T follicular helper cell (primary cell): ENCODE data around the gene BAG2.

Experiments used
- DNase-seq: peaks from one replicate; pipeline ENCODE4 v3.0.0-alpha.2; 2020; ENCODE audit warnings: low read depth

The BAG2 gene

DNA sequence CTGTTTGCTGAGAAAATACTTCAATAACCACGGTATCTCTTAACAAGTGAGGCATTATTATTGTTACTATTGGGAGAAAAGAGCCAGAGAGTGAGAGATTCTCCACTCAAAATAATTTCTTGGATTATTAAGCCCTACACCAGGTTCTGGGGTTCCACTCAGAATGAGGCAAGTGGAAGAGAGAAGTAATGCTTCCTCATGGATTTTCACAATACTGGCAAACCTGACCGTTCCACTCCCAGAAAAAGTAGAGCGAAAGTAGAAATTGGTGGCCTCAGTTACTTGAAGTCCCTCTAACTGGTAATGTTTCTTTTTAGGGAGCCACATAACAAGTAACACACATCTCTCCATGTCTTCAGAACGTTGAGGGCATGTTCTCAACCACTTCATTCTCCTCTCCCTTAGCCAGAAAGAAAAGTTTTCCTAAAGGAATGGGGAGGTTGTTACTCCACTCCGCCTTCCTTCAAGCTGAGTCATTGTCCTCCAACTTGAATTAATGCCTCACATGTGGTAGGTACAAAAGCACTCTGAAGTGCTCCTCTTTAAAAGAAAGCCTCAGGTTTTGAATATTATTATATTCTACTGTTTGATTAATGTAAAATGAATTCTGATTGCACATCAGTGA lies 1.9 kb downstream of the BAG2 start:
- DNase-seq = no peak

DNA sequence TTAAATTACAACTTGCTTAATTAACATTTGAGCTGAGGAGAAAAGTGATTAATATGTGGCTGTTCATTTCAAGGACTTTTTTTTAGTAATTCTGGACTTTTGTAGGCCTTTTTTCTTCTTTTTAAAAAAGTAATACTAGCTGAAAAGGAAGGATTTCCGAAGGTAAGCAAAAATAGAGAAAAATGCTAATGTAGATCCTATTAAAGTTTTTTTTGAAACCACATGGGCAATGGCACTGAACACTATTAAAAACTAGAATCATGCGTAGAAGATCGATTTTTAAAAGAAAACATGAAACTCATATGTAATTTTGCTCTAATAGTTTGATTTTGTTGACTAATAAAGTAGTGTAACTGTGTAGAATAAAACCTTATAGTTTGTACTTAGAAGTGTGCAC lies 2.4 kb downstream of the BAG2 start:
- DNase-seq = no peak

DNA sequence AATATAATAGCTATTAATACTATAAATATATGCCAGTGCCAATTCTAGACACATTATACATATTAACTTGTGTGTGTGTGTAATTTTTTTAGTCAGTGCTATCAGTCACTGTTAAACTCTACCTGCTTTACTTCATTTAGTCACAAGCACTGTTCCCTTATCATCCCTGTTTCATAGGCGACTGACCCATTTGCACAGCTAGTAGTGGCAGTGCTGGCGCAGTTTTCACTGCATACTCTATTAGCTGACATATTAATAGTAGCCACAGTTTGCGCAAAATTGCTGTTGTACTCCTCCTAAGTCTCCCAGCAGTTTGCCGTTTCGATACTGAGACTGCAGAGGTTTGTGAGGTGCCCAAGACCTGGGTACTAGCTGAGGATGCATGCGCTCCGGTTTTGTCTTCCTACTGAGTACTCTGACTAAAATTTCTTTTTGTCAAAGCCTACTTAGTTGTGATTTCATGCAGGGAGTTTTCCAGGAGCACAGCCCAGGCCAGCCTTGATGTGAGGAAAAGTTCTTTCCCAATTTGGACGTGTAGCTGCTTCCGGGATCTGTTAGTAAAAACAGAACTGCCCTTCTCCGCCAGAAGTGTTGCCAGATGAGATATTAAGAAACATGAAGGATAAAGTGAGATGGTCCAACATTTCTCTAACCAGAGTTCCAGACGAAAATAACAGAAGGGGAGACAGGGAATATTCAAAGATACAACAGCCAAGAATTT lies 5.6 kb downstream of the BAG2 start:
- no peak for DNase-seq

DNA sequence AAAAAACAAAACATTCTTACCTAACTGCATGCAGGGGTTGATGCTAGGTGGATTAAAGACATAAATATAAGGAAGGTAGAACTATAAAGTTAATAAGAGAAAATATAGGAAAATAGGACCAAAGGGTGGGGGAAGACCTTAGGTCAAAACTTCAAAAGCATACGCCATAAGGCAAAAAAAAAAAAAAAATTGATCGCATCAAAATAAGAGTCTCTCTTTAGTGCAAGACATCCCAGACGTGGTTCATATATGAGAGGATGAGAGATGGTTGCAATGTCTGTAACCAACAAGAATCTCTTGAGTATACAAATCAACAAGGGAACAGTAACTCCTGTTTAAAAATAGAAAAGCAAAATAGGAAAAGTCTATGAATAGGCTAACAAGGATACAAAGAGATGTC lies 8.5 kb downstream of the BAG2 start:
- DNase-seq = no peak

DNA sequence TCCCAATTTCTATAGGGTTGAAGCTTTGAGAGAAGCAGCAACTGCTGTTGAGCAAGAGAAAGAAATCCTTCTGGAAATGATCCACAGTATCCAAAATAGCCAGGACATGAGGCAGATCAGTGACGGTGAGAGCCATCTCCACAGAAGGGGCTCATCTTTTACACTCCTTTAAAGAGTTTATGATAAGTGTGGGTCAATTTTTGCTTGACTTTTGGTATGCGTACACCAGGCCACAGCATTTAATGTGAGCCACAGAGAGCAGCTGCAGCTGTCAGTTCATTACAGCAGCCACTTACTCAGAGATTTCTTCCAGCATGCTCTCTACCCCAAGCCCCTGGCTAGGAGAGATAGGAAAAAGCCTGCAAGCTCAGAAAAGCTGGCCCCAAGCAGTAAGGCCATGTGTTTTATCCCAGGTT lies 9.9 kb downstream of the BAG2 start:
- DNase-seq = no peak

DNA sequence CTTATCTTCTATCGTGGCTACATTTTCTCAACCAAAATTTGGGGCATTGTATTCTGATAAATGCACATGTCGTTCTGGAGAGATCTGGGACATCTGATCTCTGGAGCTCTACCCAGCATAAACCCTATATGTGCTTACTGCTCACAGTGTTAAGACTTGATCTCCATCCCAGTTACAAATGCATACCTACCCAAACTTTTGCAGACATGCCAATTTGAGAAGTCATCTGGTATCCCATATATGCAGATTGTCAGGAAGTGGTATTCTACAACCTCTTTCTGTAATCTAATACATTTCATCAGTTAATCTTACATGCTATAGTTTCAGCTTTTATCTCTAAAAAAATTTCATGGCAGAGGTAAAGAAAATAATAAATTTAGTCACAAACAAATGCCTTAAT lies 11.2 kb downstream of the BAG2 start:
- DNase-seq = no peak

DNA sequence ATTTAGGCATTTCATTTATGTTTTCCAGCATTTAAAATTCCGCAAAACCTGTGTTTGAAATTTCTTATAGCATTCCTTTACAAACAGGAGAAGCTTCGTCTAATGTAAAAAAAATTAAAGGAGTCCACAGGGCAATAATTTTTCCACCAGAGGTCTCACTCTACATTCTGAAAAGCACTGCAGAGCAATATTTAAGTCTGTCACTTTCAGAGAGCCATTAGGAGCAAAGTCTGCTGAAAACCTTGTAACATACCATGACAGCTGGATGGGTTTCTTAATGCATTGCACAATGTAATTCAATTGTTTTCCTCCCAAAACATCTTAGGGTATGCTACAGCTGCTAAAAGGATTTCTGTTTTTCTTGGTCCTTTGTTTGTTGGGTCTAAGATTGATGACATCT lies 18.0 kb downstream of the BAG2 start:
- DNase-seq = no peak

DNA sequence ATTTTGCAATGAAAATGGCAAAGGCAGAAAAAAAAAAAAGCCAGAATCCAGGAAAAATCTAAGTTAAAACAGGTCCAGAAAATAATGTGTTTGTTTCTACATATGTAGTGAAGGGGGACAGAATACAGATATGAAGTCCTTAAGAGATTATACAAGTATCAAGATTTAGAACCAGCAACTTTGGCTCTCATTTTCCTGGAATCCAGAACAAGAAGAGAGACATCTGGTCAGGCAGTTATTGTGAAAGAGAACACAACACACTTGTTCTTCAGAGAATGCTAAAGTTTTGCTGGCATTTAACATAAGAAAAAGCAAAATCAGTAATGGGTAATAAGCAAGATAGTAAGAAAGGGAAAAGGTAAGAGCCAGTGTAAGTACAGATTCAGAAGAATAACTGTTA lies 21.1 kb downstream of the BAG2 start:
- no peak for DNase-seq

DNA sequence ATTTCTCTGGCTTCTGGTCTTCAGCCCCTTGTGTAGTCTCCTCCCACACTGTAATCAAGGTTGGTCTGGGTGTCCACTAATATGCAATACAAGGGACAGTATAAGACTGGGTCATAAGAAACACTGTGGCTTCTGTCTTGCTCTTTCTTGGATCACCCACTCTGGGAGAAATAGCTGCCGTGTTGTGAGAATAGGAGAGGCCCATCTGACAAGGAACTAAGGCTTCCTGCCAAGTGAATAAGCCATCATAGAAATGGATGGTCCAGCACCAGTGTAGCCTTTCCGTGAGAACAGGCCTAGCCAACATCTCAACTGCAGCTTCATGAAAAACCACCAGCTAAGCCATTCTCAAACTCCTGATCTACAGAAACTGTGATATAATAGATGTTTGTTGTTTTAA lies 23.3 kb downstream of the BAG2 start:
- DNase-seq = no peak

DNA sequence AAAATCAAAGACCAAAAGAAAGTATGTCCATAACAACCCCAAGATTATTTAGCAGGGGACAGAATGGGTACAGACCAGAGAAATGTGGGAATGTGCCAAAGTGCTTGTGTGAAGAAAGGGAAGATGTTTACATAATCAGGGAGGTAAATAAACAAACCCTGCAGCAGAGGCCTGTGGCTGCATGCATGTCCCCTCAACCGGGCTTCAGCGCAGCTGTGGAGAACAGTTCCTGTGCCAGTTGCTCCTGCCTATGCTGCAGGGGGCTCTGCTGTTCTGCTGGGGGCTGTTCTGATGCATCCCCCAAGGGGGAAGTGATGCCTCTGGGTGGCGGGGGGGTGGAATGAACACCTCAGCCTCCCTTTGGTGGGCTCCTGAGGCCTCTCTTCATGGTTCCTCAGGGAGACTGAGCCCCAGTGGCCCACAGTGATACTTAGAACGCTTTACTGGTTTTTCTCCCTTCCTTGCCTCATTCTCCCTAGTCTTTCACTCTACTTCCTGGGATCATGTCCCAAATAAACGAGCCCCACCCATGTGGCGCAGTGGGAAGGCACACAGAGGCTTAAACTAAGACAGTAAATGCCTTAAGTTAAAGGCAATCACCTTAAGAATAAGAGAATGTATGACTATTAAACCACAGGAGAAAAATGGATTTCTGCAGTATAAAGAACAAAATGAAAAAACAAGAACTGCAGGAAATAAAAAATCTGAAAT lies 27.0 kb downstream of the BAG2 start:
- no peak for DNase-seq

DNA sequence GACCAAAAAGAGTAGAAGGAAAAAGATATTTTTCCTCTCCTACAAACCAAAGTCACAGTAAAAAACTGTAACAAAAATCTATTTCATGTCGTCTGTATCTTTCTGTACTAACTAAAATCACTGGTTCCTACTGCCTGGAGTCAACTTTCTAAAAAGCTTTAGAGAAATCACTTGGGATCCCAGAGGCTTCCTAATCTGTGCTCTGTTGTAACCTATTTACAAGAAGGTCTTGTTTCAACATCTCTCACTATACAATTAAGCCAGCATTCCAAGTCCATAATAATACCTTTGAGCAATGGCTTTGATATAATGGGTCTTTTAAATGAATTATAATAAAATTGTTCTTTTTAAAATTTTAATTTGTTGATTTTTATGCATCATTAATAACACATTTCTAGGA lies 29.6 kb downstream of the BAG2 start:
- no peak for DNase-seq

DNA sequence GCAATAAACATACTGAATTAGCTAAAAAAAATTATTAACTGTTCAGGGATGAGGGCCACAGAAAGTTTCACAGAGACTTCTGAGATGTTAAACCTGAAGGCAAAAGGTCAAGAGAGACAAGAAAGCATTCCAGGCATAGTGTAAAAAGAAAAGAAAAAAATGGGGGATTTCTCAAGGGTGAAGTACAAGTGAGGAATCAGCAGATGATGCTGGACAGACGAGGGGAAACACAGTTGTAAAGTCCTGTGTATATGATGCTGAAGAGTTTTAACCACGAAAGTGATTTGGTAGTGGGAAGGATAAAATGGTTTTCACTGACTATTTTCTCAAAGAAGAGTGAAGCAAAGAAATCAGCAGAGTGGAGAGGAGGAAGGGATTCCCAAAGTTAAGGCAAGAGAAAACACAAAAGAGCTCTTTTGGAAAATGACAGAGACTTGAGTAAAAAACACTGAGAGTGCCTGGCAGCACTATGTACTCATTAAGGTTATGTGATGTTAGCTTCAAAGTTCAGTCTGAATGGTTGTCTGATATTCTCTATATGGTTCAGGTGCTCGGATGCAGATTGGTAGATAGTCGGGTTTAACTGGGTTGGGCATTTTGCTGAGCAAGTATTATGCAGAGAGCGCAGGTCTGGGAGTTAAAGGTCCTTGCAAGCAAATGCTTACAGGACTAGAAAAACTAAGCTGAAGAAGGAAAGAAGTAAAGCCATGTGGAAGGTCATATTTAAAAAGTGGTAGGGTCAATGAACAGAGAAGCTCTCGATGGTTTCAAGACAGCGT lies 33.6 kb downstream of the BAG2 start:
- DNase-seq = no peak

DNA sequence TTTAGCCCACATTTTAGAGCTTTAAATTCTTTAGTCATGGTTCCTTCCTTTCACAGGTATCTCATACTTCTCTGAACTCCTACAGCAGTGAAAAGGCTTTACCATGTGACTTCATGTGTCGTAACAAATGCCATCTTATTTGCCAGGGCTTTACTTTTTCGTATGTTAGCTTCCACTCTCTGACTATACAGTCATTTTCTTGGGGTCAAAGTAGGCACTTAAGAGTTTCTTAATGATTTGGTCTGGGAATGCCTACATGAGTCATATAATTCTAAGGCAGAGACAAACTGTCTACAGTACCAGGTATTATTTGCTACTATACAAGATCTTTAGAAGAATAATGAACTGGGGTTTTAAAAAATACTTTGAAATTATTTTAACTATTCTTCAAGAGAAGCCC lies 35.0 kb downstream of the BAG2 start:
- no peak for DNase-seq

DNA sequence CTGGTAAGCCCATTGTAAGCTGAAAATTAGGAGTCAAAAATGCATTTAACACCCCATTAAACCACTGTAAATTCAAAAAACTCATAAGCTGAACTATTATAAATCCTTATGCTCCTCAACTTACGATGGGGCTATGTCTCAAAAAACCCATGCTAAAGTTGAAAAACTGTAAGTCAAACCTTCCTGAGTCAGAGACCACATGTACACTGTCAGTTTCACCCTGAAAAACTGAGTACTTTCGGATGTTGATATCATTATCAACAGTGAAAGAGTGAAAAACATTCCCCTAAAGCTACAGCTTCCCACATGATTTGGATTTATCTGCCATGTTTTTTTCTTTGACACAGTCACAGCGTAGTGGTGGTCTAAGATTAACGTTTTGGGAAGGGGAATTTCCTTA lies 35.7 kb downstream of the BAG2 start:
- DNase-seq = no peak

DNA sequence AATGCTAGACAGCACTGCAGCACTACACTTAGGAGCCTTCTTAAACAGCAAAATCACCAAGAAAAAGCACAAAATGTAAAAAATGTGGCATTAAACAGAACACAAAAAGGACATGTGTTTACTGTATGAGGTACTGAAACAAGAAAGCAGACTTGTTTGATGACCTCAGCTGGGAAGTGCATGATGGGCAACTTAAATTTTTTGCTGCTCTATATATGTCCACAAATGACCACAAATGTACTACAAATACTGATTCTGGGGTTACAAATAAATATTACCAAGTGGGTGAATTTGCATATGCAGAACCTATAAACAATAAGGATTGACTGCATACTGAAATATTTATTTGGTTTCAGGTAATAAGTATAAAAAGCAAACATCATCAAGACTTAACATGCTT lies 36.9 kb downstream of the BAG2 start:
- no peak for DNase-seq

DNA sequence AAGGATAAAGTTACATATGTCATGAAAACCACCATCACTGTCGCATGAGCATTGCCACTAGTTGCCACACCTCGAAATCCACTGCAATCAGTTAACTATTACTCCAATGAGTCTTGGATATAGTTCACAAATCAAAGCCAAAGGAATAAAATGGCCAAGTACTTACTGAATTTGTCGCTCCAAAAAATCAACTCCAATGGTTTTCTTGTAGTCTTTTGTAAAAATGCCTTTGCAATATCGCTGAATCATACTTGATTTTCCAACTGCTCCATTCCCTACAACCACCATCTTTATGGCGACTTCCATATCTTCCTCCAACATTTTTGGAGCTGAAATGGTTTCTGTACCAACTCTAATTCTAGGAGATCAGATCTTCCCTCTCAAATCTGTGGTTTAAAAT lies 37.9 kb downstream of the BAG2 start:
- DNase-seq = no peak

DNA sequence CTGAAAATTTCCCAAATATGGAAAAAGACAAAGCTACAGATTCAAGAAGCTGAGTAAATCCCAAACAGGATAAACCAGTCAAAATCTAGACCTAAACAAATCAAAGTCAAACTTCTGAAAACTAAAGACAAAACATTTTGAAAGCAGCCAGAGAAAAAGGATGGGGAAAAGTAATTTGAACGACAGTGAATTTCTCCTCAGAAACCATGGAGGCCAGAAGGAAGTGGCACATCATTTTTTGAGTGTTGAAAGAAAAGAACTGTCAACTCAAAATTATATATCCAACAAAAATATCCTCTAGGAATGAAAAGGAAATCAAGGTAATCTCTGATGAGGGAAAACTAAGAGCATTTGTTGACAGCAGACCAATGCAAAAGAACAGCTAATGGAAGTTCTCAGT lies 43.1 kb downstream of the BAG2 start:
- DNase-seq = no peak

DNA sequence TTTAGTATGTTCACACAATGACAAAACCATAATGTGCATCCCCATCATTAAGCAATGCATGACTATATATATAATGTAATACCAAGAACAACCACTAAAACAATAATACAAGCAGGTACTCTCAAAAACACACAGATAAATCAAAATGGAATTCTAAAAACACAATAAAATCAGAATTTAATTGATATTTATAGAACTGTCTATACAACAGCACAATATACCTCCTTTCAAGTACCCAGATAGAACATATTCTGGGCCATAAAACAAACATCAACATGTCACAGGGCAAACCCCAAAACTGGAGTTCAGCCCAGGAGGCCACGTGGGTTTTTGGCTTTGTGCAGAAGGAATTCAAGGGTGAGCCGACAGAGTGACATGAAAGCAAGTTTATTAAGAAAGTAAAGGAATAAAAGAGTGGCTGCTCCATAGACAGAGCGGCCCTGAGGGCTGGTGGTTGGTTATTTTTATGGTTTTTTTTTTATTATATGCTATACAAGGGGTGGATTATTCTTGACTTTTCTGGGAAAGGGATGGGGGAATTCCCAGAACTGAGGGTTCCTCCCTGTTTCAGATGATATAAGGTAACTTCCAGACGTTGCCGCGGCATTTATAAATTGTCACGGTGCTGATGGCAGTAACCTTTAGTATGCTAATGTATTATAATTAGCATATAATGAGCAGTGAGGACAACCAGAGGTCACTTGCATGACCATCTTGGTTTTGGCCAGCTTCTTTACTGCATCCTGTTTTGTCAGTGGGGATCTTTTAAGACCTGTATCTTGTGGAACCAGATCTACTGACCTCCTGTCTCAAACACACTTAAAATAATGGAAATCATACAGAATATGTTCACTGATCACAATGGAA lies 44.3 kb downstream of the BAG2 start:
- no peak for DNase-seq

DNA sequence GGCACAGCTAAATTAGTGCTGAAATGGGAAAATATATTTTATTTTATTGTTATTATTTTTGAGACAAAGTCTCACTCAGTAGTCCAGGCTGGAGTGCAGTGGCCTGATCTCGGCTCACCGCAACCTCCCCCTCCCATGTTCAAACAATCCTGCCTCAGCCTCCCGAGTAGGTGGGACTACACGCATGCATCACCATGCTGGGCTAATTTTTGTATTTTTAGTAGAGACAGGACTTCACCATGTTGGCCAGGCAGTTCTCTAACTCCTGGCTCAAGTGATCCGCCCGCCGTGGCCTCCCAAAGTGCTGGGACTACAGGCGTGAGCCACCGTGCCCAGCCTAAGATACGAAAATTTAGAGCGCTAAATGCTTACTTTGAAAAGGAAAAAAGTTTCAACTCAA lies 45.1 kb downstream of the BAG2 start:
- no peak for DNase-seq

DNA sequence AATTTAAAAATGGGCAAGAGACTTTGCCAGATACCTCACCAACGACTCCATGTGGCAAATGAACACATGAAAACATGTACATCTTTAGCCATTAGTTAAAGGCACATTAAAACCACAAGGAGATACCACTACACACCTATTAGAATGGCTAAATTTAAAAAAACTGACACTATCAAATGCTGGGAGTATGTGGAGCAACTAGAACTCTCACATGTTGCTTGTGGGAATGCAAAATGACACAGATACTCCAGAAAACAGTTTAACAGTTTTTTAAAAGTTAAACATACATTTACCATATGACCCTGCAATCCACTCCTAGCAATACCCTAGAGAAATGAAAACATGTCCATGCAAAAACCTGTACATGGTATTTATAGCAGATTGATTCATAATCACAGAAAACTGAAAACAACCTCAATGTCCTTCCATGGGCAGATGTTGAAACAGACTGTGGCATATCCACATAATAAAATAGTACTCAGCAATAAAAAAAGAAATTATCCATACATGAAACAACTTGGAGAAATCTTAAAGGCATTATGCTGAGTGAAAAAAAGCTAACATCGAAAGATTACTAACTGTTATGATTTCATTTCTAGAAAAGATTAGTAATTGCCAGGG lies 48.1 kb downstream of the BAG2 start:
- no peak for DNase-seq
